ENCODE data around the gene DNAJC17. TPM values are rescaled to one million over a fixed set of nuclear protein-coding genes. Genes with fewer than 3 reads are reported as not detected.

Gene DNAJC17
- total RNA-seq, 2 experiments from 2014 or later, result 45.6 to 47.2 TPM

DNA sequence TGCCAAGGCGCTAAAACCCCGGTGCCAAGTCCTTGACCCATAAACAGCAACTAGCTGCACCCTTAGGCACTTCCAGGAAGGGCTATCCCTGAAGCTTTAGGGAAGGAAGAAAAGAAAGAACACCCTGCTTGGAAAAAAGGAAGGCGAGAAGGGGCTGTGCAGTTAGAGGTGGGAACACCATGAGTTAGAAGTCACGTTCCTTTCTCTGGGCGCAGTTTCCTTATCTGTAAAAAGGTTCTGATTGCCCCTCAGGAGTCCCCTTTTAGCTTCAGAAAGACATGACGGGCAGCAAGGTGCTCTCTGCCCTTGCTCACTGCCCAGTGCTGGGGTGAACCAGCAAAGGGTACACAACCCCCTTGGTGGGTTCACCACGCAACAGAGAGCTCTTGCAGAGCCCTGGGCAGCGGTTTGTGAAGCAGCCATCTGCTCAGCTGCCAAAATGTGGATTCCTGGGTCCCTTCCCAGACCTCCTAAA, 42.6 kb downstream of the DNAJC17 start:
- Mint-ChIP-seq H3K9me3 (no peaks in the 10 kb centered on the region), H3K4me1 (peaks cover 26% of the 10 kb centered on the region), H3K27ac (peak overlapping the region; percentile 89), H3K27me3 (peaks cover 2% of the 10 kb centered on the region), H3K36me3 (peaks cover 2% of the 10 kb centered on the region), H3K4me3 (peak overlapping the region; percentile 82)
- POLR2A ChIA-PET, result interaction anchor here (0.5 to 4.4 kb wide), 12 partner anchors 8 to 639 kb away, joined by 3 to 25 read pairs (median 7); partner anchors contain the start of genes CHP1, RAD51, RMDN3 and VPS18
- no peak for DNase-seq
- no peak for ATAC-seq (ENCODE audit: low read depth)

DNA sequence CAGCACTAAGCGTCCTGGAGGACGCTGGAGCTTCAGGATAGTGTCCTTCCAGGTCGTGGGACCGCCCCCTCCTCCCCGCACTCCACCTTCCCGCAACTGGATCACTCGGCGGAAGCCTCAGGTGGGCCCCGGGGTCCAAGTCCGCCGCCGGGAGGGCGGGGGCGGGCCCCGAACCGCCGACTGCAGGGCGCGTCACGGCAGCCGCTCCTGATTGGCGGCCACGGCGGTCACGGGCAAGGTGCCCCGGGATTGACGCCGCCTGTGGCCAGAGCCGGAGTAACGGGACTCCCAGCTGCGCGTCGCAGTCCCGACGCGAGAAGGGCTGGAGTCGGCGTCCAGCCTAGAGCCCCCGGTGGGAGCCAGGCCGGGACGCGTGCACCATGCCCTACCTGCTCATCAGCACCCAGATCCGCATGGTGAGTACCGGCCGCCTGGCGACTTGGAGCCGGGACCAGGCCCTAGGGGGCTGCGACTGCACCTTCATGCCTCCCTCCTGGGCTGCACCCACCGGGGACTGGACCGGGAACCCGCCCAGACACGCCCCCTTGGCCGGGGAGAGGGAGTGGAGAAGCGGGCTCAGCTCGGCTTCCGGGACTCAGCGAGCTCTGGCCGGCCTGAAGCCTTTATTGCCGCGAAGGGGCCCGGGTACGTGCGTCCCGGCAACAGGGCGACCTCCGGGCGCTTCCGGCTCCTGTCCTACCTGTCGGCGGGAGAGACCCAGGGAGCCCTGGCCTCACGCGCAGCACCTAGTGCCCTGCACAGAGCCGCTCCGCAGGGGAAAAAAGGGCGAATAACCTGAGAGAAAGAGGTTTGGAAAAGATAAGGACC, 43.3 kb downstream of the DNAJC17 start, which contains the start of gene GCHFR:
TSS of gene GCHFR (plus strand) at position 268 of the 828 bp plus-strand sequence. CDS start at position 381, 113 bp downstream.
- Mint-ChIP-seq H3K4me1 (peaks cover 19% of the 10 kb centered on the region), H3K27me3 (peaks cover 5% of the 10 kb centered on the region), H3K27ac (peak within 1 kb of the TSS; percentile 89), H3K36me3 (peaks cover 2% of the 10 kb centered on the region), H3K4me3 (peak within 1 kb of the TSS; percentile 82), H3K9me3 (no peaks in the 10 kb centered on the region)
- POLR2A ChIA-PET, result interaction anchor here (0.8 to 4.4 kb wide), 9 partner anchors 8 to 467 kb away, joined by 3 to 25 read pairs (median 10); partner anchors contain the start of genes CHP1, RAD51, RMDN3 and VPS18
- ATAC-seq (ENCODE audit: low read depth) (peak; percentile 56), DNase-seq (peak; percentile 85)

DNA sequence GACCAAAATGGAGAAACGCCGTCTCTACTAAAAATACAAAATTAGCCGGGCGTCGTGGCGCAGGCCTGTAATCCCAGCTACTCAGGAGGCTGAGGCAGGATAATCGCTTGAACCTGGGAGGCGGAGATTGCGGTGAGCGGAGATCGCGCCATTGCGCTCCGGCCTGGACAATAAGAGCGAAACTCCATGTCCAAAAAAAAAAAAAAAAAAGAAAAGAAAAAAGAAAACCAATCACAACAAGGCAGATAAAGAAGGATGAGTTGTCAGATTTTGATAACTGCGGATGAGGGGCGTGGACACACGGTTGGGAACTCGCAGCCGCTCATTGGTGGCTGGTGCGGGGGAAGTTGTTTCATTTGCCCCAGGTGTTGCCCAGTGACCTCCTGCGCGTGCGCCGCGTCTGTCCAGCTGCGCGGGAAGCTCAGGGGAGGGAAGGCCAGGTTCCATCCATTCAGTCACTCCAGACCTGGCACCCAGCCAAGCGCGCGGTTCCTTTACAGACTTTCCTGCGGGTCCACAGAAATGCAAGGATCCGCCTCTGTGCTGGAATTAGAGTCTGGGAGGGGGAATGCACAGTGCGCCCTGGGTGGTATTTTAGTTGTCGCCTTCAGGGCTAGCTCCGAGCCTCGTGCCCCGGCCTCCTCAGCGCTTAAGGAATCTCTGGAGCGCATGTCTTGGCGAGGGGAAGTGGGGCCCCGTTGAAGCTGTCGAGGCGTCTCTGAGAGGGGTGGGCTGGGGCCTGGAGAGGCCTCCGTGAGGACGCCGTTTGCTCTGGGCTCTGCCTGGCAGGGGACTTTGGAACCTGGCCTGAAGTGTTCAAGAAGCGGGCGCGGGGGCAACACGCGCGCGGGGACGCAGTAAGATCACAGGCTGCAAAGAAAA, 44.1 kb downstream of the DNAJC17 start:
- peak overlapping the region; percentile 82 for H3K4me3 Mint-ChIP-seq
- no peaks in the 10 kb centered on the region for H3K9me3 Mint-ChIP-seq
- H3K27ac Mint-ChIP-seq, result peak overlapping the region; percentile 89
- H3K4me1 Mint-ChIP-seq, result peaks cover 14% of the 10 kb centered on the region
- POLR2A ChIA-PET, result interaction anchor here (1.6 to 4.4 kb wide), 6 partner anchors 9 to 131 kb away, joined by 4 to 25 read pairs (median 12); partner anchors contain the start of genes RAD51, RMDN3 and VPS18
- H3K27me3 Mint-ChIP-seq, result peaks cover 5% of the 10 kb centered on the region
- ATAC-seq (ENCODE audit: low read depth) (peak; percentile 1), DNase-seq (peak; percentile 62)
- H3K36me3 Mint-ChIP-seq, result no peaks in the 10 kb centered on the region

DNA sequence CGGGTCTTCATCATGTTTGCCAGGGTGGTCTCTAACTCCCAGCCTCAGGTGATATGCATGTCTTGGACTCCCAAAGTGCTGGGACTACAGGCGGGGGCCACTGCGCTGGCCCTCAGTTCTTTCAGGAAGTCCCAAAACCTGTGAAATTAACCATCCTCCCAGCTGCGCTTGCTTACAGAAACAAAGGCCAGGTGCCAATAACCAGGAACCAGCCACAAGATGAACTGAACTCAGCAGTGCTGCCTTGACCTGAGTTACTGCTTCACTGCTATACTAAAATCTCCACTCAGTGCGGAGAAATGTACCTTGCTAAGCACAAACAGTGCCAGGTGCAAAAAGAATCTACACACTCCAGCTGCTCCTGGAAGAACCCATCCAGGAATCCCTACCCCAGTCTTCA, 47.3 kb downstream of the DNAJC17 start:
- Mint-ChIP-seq H3K27ac (no peak overlapping the region), H3K9me3 (no peaks in the 10 kb centered on the region), H3K4me1 (peaks cover 16% of the 10 kb centered on the region), H3K27me3 (peaks cover 7% of the 10 kb centered on the region), H3K4me3 (no peak overlapping the region), H3K36me3 (no peaks in the 10 kb centered on the region)
- POLR2A ChIA-PET, result interaction anchor here (0.6 kb wide), 1 partner anchor 567 kb away, joined by 3 read pairs; no protein-coding TSS in a partner anchor
- ATAC-seq (ENCODE audit: low read depth) (no peak), DNase-seq (no peak)

- Mint-ChIP-seq H3K9me3 (no peaks in the 10 kb centered on the region), H3K27ac (no peak overlapping the region), H3K4me1 (peaks cover 28% of the 10 kb centered on the region), H3K36me3 (peaks cover under 1% of the 10 kb centered on the region), H3K4me3 (no peak overlapping the region), H3K27me3 (peaks cover 7% of the 10 kb centered on the region)
- DNase-seq (no peak), ATAC-seq (ENCODE audit: low read depth) (no peak)
- POLR2A ChIA-PET, result interaction anchor here (0.6 to 1.4 kb wide), 5 partner anchors 8 to 166 kb away, joined by 4 to 13 read pairs (median 5); partner anchors contain the start of genes GCHFR and RAD51
Measured at GRCh38 chr15:40756938-40757337, 50.3 kb downstream of the DNAJC17 start.

GRCh38 chr15:40755812-40756208, 51.5 kb downstream of the DNAJC17 start:
- DNase-seq, result no peak
- Mint-ChIP-seq H3K36me3 (peaks cover 5% of the 10 kb centered on the region), H3K27ac (peak overlapping the region; percentile 98), H3K4me1 (peaks cover 35% of the 10 kb centered on the region), H3K9me3 (no peaks in the 10 kb centered on the region), H3K27me3 (peaks cover 5% of the 10 kb centered on the region), H3K4me3 (peak overlapping the region; percentile 82)
- ATAC-seq (ENCODE audit: low read depth), result no peak
- POLR2A ChIA-PET, result interaction anchor here (0.5 to 1.4 kb wide), 4 partner anchors 9 to 61 kb away, joined by 4 to 13 read pairs (median 6); partner anchors contain the start of genes GCHFR and RAD51

DNA sequence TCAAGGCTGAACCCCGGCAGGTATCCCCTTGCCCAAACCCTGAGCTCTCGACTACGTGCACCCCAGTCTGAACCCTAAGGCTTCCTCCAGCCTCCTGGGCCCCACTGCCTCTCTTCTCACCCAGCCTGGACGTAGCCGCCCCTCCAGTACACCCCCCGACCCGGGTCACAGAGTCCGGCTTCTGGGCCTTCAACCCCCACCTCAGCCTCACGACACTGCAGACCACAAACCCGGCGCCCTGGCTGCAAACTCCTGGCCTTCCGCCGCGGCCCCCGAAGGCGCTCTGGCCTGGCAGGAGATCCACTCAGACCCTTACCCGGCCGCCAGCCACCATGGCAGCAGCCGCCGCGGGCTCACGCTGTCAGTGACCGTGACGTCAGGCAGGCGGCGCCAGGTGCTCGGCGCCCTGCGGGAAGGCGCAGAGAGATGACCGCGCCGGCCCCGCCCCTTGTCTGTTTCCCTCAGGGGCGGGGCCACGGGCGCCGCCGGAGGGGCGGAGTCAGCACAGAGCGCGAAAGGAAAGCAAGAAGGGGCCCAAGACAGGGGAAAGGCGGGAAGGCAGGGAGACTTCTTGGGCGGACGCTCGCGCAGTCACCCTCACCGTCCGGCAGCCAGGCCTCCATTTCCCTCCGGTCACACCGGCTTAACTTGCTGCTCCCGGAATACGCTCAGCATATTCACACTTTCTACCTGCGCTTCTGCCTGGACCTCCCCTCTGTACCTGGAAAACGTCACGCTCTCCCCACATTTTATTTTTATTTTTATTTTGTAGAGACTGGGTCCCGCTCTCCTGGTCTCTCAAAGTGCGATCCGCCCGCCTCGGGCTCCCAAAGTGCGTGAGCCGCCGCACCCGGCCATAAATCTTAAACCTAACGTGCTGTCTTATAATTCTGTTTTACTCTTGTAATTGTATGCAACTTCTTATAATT, 52.1 kb downstream of the DNAJC17 start, which contains the start of gene RMDN3:
TSS of gene RMDN3 (minus strand) at position 372 of the 929 bp plus-strand sequence. CDS start 471 bp downstream, outside the sequence.
- Mint-ChIP-seq H3K4me3 (peak within 1 kb of the TSS; percentile 82), H3K4me1 (peaks cover 35% of the 10 kb centered on the region), H3K9me3 (no peaks in the 10 kb centered on the region), H3K36me3 (peaks cover 5% of the 10 kb centered on the region), H3K27ac (peak within 1 kb of the TSS; percentile 98), H3K27me3 (peaks cover 5% of the 10 kb centered on the region)
- ATAC-seq (ENCODE audit: low read depth) (peak; percentile 83), DNase-seq (peak; percentile 99)
- POLR2A ChIA-PET, result interaction anchor here (1.1 to 3.1 kb wide), 4 partner anchors 9 to 61 kb away, joined by 5 to 15 read pairs (median 12); partner anchors contain the start of genes C15orf62, GCHFR and RAD51

- H3K4me3 Mint-ChIP-seq, result peak overlapping the region; percentile 82
Measured at GRCh38 chr15:40754574-40754882, 52.7 kb downstream of the DNAJC17 start.

DNA sequence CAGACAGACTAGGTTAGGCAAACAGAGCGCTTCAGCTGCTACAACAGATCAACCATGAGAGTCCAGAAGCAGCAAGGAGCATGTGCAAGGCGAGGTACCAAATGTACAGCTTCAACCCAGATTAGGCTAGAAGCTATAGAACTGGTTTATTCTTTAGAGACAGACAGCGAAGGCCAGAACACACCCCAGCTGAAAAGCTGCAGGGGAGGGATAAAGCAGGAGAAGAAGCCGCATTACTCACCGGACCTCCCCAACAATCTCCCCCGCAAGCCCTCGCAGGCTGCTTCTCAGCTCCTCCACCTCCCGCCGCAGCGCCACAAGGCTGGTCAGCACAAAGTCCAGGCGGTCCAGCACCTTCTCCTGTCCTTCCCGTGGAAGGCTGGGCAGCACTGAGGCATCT, 55.5 kb downstream of the DNAJC17 start:
- Mint-ChIP-seq H3K4me1 (peaks cover 44% of the 10 kb centered on the region), H3K36me3 (peaks cover 8% of the 10 kb centered on the region), H3K27ac (peak overlapping the region; percentile 98), H3K27me3 (peaks cover under 1% of the 10 kb centered on the region), H3K9me3 (no peaks in the 10 kb centered on the region), H3K4me3 (no peak overlapping the region)
- DNase-seq, result no peak
- POLR2A ChIA-PET, result interaction anchor here (1.0 to 1.7 kb wide), 2 partner anchors 7 to 12 kb away, joined by 4 to 10 read pairs; partner anchors contain the start of gene GCHFR
- ATAC-seq (ENCODE audit: low read depth), result no peak

More at GRCh38 chr15:40754574-40754882, 52.7 kb downstream of the DNAJC17 start:
- peaks cover 35% of the 10 kb centered on the region for H3K4me1 Mint-ChIP-seq
- H3K27me3 Mint-ChIP-seq, result peaks cover 3% of the 10 kb centered on the region
- POLR2A ChIA-PET, result interaction anchor here (1.1 to 3.1 kb wide), 3 partner anchors 10 to 60 kb away, joined by 5 to 15 read pairs (median 11); partner anchors contain the start of genes C15orf62, GCHFR and RAD51
- DNase-seq, result peak; percentile 51
- peak; percentile 4 for ATAC-seq (ENCODE audit: low read depth)
- H3K27ac Mint-ChIP-seq, result peak overlapping the region; percentile 98
- no peaks in the 10 kb centered on the region for H3K9me3 Mint-ChIP-seq
- peaks cover 7% of the 10 kb centered on the region for H3K36me3 Mint-ChIP-seq

GRCh38 chr15:40750885-40751284, 56.4 kb downstream of the DNAJC17 start:
- H3K9me3 Mint-ChIP-seq, result no peaks in the 10 kb centered on the region
- no peak overlapping the region for H3K4me3 Mint-ChIP-seq
- peak overlapping the region; percentile 21 for H3K27ac Mint-ChIP-seq
- POLR2A ChIA-PET, result interaction anchor here (1.0 kb wide), 1 partner anchor 13 kb away, joined by 4 read pairs; the partner anchor contains the start of gene GCHFR
- DNase-seq (no peak), ATAC-seq (ENCODE audit: low read depth) (no peak)
- H3K36me3 Mint-ChIP-seq, result peaks cover 8% of the 10 kb centered on the region
- peaks cover 45% of the 10 kb centered on the region for H3K4me1 Mint-ChIP-seq
- no peaks in the 10 kb centered on the region for H3K27me3 Mint-ChIP-seq

- no peaks in the 10 kb centered on the region for H3K27me3 Mint-ChIP-seq
- POLR2A ChIA-PET, result interaction anchor here (0.6 kb wide), 1 partner anchor 55 kb away, joined by 3 read pairs; no protein-coding TSS in a partner anchor
- ATAC-seq (ENCODE audit: low read depth) (no peak), DNase-seq (no peak)
- peaks cover 10% of the 10 kb centered on the region for H3K36me3 Mint-ChIP-seq
- peaks cover 48% of the 10 kb centered on the region for H3K4me1 Mint-ChIP-seq
- no peak overlapping the region for H3K4me3 Mint-ChIP-seq
- peak overlapping the region; percentile 48 for H3K27ac Mint-ChIP-seq
- no peaks in the 10 kb centered on the region for H3K9me3 Mint-ChIP-seq
Measured at GRCh38 chr15:40749151-40749630, 58.1 kb downstream of the DNAJC17 start.

Data from activated naive CD8-positive, alpha-beta T cell treated with anti-CD3 and anti-CD28 coated beads, Interleukin-2, amount 10 ng/mL, durations not matched to agents 7 days and 5 days (primary cell).